KOPT-K1 (cell line): Measurements from ENCODE around the gene TUT7.

Experiments
- H3K27ac ChIP-seq: fragments of 200-600 bp; sonication (generic); 2 replicates; pipeline ENCODE4 v1.5.1; 2016; ENCODE audit warnings: antibody characterized with exemption, mild to moderate bottlenecking, low read depth, low read length; ENCODE audit not compliant: poor library complexity, severe bottlenecking
- H3K36me3 ChIP-seq: fragments of 200-600 bp; sonication (generic); 2 replicates; pipeline ENCODE4 v1.5.1; 2017; ENCODE audit warnings: antibody characterized with exemption, mild to moderate bottlenecking, low read length, moderate library complexity; ENCODE audit not compliant: insufficient read depth
- H3K9me3 ChIP-seq: fragments of 200-600 bp; sonication (generic); 2 replicates; pipeline ENCODE4 v1.5.1; 2017; ENCODE audit warnings: antibody characterized with exemption, low read length, mild to moderate bottlenecking; ENCODE audit not compliant: insufficient read depth, poor library complexity, severe bottlenecking

TUT7 gene

GRCh38 chr9:86354818-86355309, 654 bp upstream of the TUT7 start:
- H3K9me3 ChIP-seq = no peaks in the 10 kb centered on the region
- H3K36me3 ChIP-seq = peaks cover 8% of the 10 kb centered on the region; the same call in 1 of the 2 replicates
- H3K27ac ChIP-seq = peak overlapping the region; percentile 86

GRCh38 chr9:86353655-86354010, 577 bp downstream of the TUT7 start:
- Histone ChIP-seq H3K27ac (peak overlapping the region; percentile 86), H3K9me3 (no peaks in the 10 kb centered on the region), H3K36me3 (peaks cover 8% of the 10 kb centered on the region; the same call in 1 of the 2 replicates)

- Histone ChIP-seq H3K36me3 (peaks cover 8% of the 10 kb centered on the region; the same call in 1 of the 2 replicates), H3K27ac (peak overlapping the region; percentile 86), H3K9me3 (no peaks in the 10 kb centered on the region)
These were observed 1.7 kb downstream of the TUT7 start for GRCh38 chr9:86352440-86353077.

- Histone ChIP-seq H3K27ac (no peak overlapping the region), H3K36me3 (peaks cover 8% of the 10 kb centered on the region; the same call in 1 of the 2 replicates), H3K9me3 (no peaks in the 10 kb centered on the region)
These were observed 2.3 kb downstream of the TUT7 start for GRCh38 chr9:86351880-86352279.

GRCh38 chr9:86350006-86350760, 4.0 kb downstream of the TUT7 start:
- Histone ChIP-seq H3K9me3 (no peaks in the 10 kb centered on the region), H3K27ac (no peak overlapping the region), H3K36me3 (peaks cover 20% of the 10 kb centered on the region)

GRCh38 chr9:86349271-86349670, 4.9 kb downstream of the TUT7 start:
- Histone ChIP-seq H3K9me3 (no peaks in the 10 kb centered on the region), H3K36me3 (peaks cover 29% of the 10 kb centered on the region), H3K27ac (no peak overlapping the region)

- Histone ChIP-seq H3K9me3 (no peaks in the 10 kb centered on the region), H3K27ac (no peak overlapping the region), H3K36me3 (peaks cover 39% of the 10 kb centered on the region)
These were observed 6.2 kb downstream of the TUT7 start for GRCh38 chr9:86347991-86348390.

- Histone ChIP-seq H3K9me3 (no peaks in the 10 kb centered on the region), H3K36me3 (peaks cover 60% of the 10 kb centered on the region), H3K27ac (no peak overlapping the region)
These were observed 9.4 kb downstream of the TUT7 start for GRCh38 chr9:86344818-86345217.

- Histone ChIP-seq H3K27ac (no peak overlapping the region), H3K9me3 (no peaks in the 10 kb centered on the region), H3K36me3 (peaks cover 68% of the 10 kb centered on the region)
These were observed 11.9 kb downstream of the TUT7 start for GRCh38 chr9:86342269-86342668.

GRCh38 chr9:86341007-86341491, 13.2 kb downstream of the TUT7 start:
- H3K9me3 ChIP-seq = no peaks in the 10 kb centered on the region
- peaks cover 77% of the 10 kb centered on the region for H3K36me3 ChIP-seq
- no peak overlapping the region for H3K27ac ChIP-seq

- H3K9me3 ChIP-seq = no peaks in the 10 kb centered on the region
- peaks cover 77% of the 10 kb centered on the region for H3K36me3 ChIP-seq
- no peak overlapping the region for H3K27ac ChIP-seq
These were observed 13.7 kb downstream of the TUT7 start for GRCh38 chr9:86340356-86341006.

- Histone ChIP-seq H3K9me3 (no peaks in the 10 kb centered on the region), H3K27ac (peak overlapping the region; percentile 88), H3K36me3 (peaks cover 74% of the 10 kb centered on the region)
These were observed 16.6 kb downstream of the TUT7 start for GRCh38 chr9:86337469-86338108.

GRCh38 chr9:86336058-86336457, 18.2 kb downstream of the TUT7 start:
- H3K27ac ChIP-seq = no peak overlapping the region
- peaks cover 72% of the 10 kb centered on the region for H3K36me3 ChIP-seq

GRCh38 chr9:86333651-86334050, 20.6 kb downstream of the TUT7 start:
- peaks cover 58% of the 10 kb centered on the region for H3K36me3 ChIP-seq
- H3K9me3 ChIP-seq = no peaks in the 10 kb centered on the region
- no peak overlapping the region for H3K27ac ChIP-seq

More at GRCh38 chr9:86336058-86336457, 18.2 kb downstream of the TUT7 start:
- no peaks in the 10 kb centered on the region for H3K9me3 ChIP-seq

GRCh38 chr9:86330186-86330585, 24.0 kb downstream of the TUT7 start:
- Histone ChIP-seq H3K9me3 (no peaks in the 10 kb centered on the region), H3K27ac (no peak overlapping the region), H3K36me3 (peaks cover 69% of the 10 kb centered on the region)
